NT2/D1 (cell line): ENCODE measurements around the gene SLC25A46.

Experiments
- SUZ12 ChIP-seq: IDR thresholded peaks from 2 replicates; pipeline ENCODE4 v1.6.1; 2011; ENCODE audit not compliant: insufficient read length, insufficient read depth; ENCODE audit errors: extremely low read depth
- ZNF274 ChIP-seq: IDR thresholded peaks from 2 replicates; pipeline ENCODE4 v1.6.1; 2011; ENCODE audit warnings: mild to moderate bottlenecking, low read depth, low read length

GRCh38 chr5:110707260-110707844 lies 31.5 kb upstream of the SLC25A46 start:
- TF ChIP-seq ZNF274, result no peak
- no peak for TF ChIP-seq SUZ12
